GM19455 (cell line): Measurements from ENCODE around the gene SNRNP70.
"Not testable (repeated sequence)": the region's sequence is repeated elsewhere in the genome, so short reads cannot be mapped to it uniquely, and the experiment has no call there.

ENCODE experiments used
- ATAC-seq: cut with Tn5 transposase; IDR thresholded peaks from one replicate; pipeline ENCODE4 v1.9.1; 2021; ENCODE audit not compliant: unreplicated experiment

SNRNP70 gene

DNA sequence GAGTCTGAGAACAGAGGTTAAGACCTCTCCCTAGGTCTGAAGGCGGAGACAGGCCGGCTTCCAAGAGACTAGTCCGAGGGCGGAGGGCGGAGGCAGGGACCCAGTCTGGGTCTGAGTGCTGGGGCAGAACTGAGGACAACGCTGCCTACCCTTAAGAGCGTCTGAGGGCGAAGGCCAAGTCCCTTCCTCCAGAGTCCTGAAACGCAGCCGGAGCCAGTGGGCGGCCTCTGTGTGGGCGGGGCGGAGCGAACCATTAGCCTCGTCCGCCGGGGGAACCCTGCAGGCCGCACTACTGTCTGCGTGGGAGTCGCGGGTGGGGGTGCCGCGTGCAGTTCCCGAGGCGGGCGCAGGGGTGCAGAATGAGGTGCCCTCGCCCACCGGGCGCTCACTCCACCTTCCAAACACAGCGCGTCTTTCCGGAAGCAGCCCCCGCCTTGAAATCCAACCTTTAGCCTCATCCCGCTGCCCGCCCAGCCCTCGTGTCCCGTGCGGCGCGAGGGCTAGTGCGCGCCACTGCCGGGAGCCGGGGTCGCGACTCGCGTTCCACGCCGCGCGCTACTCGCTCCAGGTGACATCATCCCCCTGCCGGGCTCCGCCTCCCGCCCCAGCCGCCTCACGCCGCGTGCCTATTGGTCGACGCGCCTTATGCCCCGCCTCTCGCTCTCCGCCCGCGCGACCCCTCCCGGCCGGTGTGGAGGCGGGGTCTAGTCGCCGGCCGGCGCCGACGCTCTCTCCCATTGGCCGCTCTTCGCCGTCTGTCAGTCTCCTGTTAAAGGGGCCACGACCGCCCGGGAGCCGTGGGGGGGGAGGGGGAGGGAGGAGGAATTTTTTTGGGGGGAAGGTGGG lies 33.5 kb downstream of the SNRNP70 start, which contains the start of gene C19orf73:
TSS of gene C19orf73 (minus strand) at position 579 of the 846 bp plus-strand sequence. CDS start at position 458, 121 bp downstream.
- peak; percentile 63 for ATAC-seq

DNA sequence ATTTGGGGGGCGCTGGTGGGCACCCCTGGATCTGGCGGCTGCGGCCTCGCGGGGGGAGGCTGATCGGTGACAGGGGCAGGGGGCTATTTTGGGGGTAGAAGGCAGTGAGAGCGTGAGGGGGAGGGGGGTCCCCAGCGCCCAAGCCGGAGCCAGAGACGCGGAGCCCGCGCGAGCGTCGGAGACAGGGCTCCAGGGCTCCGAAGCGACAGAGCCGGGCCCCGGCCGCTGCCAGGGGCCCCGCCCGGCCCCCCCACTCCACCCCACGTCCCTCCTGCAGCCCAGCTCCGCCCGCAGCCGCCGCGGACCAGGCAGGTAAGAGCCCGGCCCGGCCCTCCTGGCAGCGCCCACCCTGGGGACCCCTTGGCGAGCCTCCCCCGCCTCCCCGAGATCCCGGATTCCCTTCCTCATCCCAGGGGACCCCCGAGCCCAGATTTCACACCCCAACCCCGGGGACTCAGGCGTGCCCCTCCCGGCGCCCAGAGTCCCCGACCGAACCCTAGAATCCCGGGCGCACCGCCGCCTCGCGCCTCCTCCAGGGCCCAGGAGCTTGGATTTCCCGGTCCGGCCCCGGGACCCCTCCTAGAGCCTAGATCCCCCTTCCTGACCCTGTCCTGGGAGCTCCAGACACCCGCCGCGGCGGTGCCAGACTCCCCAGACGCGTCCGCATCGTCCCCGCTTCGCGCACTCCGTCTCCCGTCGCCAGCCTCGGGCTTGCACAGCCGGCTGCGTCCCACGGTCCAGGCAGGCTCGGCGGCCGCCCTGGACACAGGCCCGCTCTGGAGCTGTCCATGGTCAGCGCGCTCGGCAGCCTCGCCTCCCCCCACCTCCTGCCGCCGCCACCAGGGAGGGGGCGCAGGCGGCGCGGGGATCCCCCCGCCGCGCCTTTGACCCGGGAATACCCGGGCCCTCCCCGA lies 34.4 kb downstream of the SNRNP70 start, which contains the start of gene PPFIA3:
TSS of gene PPFIA3 (plus strand) at position 134 of the 914 bp plus-strand sequence. CDS start 8,330 bp downstream, outside the sequence.
- no peak for ATAC-seq

DNA sequence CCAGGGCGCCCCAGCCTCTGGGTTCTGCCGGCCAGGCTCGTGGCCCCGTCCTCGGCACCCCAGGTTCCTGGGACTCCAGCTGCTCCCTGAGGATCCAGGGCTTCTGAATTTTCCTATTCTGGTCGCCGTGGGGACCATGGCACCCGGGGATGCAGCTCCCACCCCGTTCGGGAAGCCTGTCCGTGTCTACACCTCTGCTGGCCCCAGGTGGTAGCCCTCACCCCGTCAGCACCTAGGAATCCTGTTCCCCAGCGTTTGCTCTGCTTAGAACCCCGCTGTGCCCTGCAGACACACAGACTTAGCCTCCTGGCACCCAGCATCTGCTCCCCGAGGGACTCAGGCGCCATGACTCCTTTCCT lies 35.1 kb downstream of the SNRNP70 start:
- ATAC-seq = no peak

DNA sequence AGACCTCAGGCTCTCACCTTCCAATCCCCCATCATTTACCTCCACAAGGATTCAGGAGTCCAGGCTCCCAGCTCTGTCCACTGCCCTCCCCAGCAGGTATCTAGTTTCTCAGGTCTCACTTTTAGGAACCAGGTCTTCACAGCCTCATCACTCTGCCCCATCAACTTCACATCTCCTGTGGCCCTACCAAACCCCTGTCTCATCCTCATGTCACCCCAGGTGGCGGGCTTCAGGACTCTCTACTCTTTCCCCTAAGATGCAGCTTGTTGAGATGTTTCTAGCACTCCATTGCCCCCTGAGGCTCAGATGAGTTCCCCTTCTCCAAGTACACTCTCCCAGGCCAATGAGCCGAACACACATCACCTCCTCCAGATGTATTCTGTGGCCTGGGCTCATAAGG lies 35.6 kb downstream of the SNRNP70 start:
- no peak for ATAC-seq

DNA sequence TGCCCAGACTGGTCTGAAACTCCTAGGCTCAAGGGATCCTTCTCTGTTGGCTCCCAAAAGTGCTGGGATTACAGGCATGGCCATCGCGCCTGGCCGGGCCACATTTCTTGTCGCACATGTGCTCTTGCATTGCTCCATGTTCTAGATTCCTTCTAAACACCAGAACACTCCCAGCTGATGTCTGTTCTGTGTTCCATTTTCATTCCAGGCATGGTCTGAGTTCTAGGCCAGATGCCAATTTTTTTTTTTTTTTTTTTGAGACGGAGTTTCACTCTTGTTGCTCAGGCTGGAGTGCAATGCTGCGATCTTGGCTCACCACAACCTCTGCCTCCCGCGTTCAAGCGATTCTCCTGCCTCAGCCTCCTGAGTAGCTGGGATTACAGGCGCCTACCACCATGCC lies 36.6 kb downstream of the SNRNP70 start:
- not testable (repeated sequence) for ATAC-seq

DNA sequence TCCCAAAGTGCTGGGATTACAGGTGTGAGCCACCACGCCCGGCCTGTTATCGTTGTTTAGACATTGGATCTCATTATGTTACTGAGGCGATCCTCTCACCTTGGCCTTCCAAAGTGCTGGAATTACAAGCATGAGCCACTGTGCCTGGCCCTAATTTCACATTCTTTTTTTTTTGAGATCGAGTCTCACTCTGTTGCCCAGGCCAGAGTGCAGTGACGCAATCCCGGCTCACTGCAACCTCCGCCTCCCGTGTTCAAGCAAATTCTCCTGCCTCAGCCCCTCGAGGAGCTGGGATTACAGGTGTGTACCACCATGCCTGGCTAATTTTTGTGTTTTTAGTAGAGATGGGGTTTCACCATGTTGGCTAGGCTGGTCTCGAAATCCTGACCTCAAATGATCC lies 38.0 kb downstream of the SNRNP70 start:
- not testable (repeated sequence) for ATAC-seq

DNA sequence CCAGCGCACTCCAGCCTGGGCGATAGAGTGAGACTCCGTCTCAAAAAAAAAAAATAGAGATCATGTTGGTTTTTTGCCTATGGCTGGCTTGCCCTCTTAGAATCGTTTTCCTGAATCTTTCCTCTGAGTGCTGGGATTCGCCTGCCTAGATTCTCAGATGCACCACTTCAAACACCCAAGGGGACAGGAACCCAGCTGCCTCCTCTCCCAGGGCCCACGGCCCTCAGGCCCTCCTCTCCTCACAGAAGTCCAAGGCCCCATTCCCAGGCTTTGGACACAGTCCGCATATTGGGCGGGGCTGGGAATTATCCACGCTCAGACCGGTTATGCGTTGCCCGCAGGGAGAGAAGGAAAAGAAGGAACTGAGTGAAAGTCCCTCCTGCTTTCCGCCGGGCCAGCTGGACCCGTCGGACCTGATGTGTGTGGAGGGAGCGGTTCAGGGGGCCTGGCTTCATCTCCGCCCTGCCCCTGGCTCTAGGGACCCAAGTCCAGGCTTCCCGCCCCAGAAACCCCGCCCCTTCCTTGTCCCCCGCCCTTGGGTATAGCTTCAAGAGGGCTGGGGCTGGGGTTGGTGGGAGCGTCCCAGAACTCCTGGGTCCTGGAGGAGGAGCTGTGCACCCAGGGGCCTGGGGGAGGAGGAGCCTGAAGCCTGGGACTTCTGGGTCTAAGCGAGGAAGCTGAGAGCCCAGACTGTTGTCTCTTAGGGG lies 39.9 kb downstream of the SNRNP70 start:
- ATAC-seq = no peak

DNA sequence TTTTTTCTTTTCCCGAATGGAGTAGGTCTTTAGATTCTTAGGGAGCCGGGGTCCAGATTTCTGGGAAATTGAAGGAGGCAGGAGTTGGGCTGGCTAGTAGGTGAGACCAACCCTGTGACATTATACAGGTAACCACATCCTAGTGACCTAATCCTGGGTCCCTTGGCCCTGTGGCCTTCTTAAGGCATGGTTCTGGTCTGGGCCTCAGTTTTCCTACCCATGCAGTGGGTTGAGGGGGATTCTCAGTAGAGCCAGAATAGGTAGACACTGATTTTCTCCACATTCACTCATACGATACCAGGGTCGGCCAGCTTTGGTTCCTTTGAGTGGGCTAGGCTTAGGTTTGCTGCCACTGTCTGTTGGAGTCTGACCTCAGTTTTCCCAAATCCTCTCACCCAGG lies 41.3 kb downstream of the SNRNP70 start:
- ATAC-seq = no peak

DNA sequence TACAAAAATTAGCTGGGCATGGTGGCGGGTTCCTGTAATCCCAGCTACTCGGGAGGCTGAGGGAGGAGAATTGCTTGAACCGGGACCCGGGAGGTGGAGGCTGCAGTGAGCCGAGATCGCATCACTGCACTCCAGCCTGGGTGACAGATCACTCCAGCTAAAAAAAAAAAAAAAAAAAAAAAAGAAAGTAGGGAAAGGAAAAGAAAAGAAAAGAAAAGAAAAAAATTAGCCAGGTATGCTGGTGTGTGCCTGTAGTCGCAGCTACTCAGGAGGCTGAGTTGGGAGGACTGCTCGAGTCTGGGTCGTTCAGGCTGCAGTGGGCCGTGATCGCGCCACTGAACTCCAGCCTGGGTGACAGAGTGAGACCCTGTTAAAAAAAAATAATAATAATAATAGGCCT lies 42.0 kb downstream of the SNRNP70 start:
- not testable (repeated sequence) for ATAC-seq

DNA sequence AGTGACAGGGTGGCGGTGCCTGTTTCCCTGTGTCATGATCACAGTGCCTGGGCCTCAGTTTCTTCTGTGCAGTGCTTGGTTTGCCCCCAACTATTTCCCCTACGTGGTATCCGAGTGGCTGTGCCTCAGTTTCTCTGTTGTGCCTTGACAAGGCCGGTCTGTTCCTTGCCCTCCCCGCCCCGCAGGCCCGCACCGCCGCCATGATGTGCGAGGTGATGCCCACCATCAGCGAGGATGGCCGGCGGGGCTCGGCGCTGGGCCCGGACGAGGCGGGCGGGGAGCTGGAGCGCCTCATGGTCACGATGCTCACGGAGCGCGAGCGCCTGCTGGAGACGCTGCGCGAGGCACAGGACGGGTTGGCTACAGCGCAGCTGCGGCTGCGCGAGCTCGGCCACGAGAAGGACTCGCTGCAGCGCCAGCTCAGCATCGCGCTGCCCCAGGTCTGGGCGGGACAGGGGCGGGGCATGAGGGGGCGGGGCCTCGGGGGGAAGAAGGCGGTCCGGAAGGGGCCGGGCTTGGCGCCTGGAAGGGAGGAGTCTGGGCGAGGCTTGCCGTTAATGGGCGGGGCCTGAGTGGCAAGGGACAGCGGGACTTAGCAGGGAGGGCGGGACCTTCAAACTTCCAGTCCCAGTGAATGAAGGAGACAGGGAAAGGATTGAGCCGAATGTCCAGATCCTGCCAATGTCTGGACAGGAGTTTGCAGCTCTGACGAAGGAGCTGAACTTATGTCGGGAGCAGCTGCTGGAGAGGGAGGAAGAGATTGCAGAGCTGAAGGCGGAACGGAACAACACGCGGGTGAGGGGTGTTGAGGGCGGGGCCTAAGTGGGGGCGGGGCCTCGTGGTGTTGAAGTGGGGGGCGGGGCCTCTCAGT lies 42.7 kb downstream of the SNRNP70 start:
- ATAC-seq = peak; percentile 85

DNA sequence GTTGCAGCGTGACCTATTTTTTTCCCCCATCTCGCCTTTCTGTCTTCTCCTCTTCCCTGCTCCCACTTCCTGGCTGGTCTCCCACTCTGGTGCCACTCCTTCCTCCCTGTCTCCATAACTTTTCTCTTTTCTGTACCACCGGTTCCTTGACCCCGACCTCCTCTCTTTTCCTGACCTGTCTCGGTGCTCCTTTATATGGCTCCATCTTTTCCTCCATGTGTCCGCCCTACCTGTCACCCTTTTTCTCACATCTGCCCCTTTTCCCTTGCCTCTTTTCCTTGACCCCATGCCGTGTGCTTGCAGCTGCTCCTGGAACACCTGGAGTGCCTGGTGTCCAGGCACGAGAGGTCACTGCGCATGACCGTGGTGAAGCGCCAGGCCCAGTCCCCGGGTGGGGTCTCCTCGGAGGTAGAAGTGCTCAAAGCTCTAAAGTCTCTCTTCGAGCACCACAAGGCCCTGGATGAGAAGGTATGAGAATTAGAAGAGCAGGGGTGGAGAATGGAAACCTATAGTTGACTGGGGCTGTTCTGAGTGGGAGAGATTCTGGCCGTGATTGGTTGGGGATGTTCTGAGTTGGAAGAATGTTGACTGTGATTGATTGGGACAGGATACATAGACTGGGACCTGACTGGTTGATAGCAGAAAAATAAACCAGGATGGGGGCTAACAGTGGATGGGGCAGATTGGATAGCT lies 43.4 kb downstream of the SNRNP70 start:
- ATAC-seq = no peak

DNA sequence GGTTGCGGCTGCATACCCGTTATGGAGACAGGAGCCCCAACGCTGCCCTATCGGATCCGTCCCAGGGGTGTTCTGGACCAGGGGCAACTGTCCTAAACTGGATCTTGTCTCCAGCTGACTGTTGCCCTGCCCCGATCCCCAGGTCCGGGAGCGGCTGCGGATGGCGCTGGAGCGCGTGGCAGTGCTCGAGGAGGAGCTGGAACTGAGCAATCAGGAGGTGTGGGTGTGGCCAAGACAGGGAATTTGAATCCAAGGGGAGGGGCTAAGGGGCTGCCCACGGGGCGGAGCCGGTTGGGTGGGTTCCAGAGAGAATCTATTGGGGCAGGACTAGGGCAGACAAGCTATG lies 44.0 kb downstream of the SNRNP70 start:
- ATAC-seq = no peak

DNA sequence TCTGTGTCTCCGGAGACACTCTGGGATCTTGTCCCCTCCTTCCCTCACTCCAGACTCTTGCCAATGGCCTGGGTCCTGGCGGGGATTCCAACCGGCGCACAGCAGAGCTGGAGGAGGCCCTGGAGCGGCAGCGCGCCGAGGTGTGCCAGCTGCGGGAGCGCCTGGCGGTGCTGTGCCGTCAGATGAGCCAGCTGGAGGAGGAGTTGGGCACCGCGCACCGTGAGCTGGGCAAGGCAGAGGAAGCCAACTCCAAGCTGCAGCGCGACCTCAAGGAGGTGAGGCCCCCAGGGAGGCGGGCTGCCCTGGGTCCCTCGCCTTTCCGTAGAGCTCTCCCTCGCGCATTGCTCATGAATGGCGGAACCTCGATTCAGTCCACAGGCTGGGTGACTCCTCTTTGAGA lies 45.1 kb downstream of the SNRNP70 start:
- ATAC-seq = no peak

DNA sequence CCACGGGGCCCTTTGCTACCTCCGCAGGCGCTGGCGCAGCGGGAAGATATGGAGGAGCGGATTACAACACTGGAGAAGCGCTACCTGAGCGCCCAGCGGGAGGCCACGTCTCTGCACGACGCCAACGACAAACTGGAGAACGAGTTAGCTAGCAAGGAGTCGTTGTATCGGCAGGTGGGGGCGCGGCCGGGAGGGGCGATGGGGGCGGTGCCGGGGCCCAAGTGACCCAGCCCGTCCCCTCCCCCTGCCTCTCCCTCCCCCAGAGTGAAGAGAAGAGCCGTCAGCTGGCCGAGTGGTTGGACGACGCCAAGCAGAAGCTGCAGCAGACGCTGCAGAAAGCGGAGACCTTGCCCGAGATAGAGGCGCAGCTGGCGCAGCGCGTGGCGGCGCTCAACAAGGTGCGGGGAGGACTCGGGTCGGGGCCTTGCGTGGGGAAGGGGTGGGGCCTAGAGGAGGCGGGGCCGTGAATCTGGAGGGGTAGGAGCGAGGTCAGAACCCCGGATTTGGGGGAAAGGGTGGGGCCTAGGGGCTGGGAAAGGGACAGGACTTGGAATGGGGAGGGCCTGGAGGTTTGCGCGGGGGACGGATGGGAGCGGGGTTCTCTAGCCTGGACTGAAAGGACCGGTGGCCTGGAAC lies 47.8 kb downstream of the SNRNP70 start:
- ATAC-seq = no peak

DNA sequence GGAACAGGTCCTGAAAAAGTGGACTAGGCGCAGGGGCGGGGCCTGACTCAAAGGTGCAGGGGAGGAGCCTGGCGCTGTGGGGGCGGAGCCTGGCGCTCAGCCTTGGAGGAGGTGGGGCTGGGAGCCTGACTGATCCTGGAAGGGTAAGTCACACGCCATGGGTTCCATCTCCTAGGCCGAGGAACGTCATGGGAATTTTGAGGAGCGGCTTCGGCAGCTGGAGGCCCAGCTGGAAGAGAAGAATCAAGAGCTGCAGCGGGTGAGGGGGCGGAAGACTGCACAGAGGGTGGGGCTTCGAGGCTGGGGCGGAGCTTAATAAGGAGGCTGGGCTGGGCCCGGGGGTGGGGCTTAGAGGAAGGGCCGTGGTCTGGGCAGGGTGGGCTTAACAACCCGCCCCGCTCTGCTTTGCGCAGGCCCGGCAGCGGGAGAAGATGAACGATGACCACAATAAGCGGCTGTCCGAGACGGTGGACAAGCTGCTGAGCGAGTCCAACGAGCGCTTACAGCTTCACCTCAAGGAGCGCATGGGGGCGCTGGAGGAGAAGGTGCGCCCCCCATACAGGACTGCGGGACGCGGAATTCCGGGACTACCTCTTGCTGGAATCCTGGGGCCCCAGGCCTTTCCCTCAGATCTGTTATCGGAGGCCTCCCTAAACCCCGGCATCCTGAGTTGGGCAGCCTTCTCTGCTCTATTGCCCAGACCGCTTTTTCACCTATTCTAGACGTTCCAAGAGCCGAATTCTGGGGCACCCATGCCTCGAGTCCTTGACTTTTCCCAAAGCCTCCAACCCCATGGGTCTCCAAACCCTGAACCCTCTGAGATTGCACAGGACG lies 48.6 kb downstream of the SNRNP70 start:
- no peak for ATAC-seq

DNA sequence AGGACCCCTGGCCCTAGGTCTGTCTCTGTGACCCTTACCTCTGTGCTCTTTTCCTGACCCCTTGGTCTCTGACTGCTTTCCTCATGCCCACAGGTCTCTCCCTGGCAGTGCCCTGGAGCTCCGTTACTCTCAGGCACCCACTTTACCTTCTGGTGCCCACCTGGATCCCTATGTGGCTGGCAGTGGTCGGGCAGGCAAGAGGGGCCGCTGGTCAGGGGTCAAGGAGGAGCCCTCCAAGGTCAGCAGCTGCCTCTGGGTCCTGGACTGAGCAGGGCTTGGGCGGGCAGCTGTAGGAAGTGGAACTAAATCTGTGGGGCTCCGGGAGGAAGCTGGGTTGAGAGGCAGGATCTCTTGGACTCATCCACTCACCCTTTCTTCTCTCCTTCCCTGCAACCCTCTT lies 50.4 kb downstream of the SNRNP70 start:
- ATAC-seq = no peak

DNA sequence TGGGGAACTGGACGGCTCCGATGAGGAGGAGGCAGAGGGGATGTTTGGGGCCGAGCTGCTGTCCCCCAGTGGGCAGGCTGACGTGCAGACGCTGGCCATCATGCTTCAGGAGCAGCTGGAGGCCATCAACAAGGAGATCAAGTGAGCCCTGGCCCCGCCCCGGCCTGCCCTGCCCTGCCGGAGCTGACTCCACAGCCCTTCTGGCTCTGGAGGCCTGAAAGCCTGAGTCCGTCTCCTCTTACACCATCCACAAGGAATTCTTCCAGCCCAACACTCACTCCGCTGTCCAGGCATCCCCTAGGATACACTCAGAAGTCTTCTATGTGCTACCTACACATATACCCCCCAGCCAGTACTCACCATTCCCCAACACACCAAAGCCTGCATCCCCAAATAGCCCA lies 51.5 kb downstream of the SNRNP70 start:
- no peak for ATAC-seq

DNA sequence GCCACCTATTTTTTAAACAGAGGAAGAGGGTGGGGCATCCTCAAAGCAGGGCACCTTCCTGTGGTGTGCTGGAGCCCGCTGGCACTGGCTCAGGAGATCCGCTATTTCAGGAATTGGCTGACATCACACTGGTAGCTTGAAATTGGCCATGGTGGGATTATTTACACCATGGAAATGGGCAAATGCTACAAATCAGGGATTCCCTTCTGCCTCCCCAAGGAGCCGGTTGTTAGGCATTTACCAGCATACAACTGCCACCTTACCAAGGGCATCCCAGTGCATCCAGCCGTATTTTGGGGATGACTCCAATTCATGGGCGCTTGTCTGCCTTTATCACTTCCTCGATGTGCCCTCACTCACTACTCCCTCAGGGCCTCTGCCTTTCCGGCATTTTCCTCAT lies 55.7 kb downstream of the SNRNP70 start:
- ATAC-seq = no peak
